ENCODE results near the gene MED12L. TPM values are rescaled to one million over a fixed set of nuclear protein-coding genes. Genes with fewer than 3 reads are reported as not detected.
"Not testable (repeated sequence)": the region's sequence is repeated elsewhere in the genome, so short reads cannot be mapped to it uniquely, and the experiment has no call there.

Gene MED12L
- total RNA-seq, 4 donors from 2014 or later, result 0.08 to 1.5 (median 0.19) TPM

DNA sequence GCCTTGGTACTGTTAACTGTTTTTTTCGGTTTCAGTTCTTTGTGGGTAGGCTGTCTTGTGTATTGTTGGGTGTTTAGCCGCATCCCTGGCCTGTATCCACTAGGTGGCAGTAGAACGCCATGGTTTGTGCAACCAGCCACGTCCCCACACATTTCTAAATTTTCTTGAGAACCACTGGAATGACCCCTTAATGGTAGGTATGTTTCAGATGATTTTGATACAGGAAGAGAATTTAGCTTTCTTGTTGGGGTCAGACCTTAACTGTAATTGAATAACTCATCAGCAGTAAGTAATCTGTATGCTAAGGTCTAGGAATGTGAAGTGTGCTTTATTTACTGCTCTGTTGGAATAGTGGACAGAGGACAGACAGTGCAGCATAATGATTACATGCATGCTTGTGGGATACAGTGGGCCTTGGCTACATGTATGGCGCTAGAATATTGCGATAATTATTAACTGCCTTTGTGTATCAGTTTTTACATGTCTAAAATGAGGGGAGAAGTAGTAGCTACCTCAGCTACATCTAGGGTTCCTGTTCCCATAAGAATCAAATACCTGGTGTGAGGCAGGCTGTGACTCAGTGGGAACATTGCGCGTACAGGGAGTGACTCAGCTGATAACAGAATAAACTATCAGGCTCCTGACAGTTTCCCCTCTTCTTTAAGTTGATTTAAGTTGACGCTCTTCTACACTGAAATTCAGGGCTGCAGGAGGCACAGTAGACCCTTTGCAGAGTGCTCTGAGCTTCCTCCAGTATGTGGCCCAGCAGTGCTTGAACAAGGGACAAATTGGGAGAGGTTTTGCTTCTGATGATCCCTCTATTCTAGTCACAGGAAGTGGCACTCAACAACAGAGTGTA is 142.6 kb downstream of the MED12L start:
- Histone ChIP-seq H3K27ac (peak overlapping the region in 3 of 4 donors; percentile 48 to 74 (median 71)), H3K4me3 (peak overlapping the region in 1 of 4 donors; percentile 25), H3K27me3 (no peaks in the 10 kb centered on the region), H3K4me1 (peaks cover 14 to 45% (median 15%) of the 10 kb centered on the region in 3 donors), H3K9me3 (no peaks in the 10 kb centered on the region), H3K36me3 (no peaks in the 10 kb centered on the region)
- TF ChIP-seq, protein P1, sequence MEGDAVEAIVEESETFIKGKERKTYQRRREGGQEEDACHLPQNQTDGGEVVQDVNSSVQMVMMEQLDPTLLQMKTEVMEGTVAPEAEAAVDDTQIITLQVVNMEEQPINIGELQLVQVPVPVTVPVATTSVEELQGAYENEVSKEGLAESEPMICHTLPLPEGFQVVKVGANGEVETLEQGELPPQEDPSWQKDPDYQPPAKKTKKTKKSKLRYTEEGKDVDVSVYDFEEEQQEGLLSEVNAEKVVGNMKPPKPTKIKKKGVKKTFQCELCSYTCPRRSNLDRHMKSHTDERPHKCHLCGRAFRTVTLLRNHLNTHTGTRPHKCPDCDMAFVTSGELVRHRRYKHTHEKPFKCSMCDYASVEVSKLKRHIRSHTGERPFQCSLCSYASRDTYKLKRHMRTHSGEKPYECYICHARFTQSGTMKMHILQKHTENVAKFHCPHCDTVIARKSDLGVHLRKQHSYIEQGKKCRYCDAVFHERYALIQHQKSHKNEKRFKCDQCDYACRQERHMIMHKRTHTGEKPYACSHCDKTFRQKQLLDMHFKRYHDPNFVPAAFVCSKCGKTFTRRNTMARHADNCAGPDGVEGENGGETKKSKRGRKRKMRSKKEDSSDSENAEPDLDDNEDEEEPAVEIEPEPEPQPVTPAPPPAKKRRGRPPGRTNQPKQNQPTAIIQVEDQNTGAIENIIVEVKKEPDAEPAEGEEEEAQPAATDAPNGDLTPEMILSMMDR (IDR thresholded peaks at IDR 0.05), result peak; percentile 74 to 92 (median 86)
- TF ChIP-seq POLR2A (IDR thresholded peaks at IDR 0.05), result no peak
- no peak for DNase-seq
- 31 to 33% methylated on average over 9 of the region's 9 CpGs for WGBS, 2 donors
- intact Hi-C loops (cut with DNase I), result loop anchor here (5.0 kb wide), 1 partner anchor 54 kb away; no protein-coding TSS in a partner anchor

DNA sequence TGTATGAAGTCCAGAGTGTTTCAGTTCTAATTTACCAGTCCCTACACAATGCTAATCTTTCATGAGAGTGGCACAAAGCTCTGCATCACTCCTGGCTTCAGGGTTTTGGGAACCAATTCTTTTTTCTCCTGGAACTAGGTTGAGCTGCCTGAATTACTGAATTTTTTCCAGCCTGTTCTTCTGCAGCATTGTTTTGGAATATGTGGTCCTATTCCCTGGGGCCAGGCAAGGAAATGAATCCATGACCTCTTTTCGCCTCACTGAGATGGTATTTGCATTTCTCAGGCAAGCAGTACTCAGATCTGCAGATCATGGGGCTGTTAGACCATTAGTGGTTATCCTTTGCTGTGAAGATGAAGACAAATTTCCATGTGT is 143.2 kb downstream of the MED12L start:
- no peak for DNase-seq
- Histone ChIP-seq H3K27me3 (no peaks in the 10 kb centered on the region), H3K27ac (peak overlapping the region in 3 of 4 donors; percentile 48 to 74 (median 71)), H3K9me3 (no peaks in the 10 kb centered on the region), H3K4me1 (peaks cover 14 to 45% (median 15%) of the 10 kb centered on the region in 3 donors), H3K4me3 (no peak overlapping the region), H3K36me3 (no peaks in the 10 kb centered on the region)
- TF ChIP-seq, protein P1 (IDR thresholded peaks at IDR 0.05), result no peak
- TF ChIP-seq POLR2A (IDR thresholded peaks at IDR 0.05), result no peak
- WGBS, 2 donors, result 33 to 77% methylated on average over 1 of the region's 1 CpG
- intact Hi-C loops (cut with DNase I), result loop anchor here (5.0 kb wide), 1 partner anchor 54 kb away; no protein-coding TSS in a partner anchor

DNA sequence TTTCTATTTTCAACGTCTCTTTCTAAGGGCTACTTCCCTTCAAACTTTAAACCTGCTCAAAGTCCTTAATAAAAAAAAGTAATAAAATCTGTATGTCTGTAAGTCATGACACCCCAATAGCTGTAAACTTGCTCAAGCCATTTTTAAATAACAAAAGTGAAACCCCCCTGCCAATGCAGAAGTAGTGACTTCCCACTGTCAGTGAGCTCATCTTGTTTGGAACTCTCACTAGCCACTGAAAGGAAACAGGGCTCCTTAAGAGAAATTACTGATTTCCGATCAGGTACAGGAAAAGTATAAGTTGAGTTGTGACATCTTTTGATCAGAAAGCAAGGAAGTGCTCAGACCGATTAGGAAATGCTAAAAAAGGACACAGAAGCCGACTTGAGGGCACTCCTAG is 145.2 kb downstream of the MED12L start:
- no peak for TF ChIP-seq POLR2A (IDR thresholded peaks at IDR 0.05)
- TF ChIP-seq, protein P1 (IDR thresholded peaks at IDR 0.05), result no peak
- Histone ChIP-seq H3K4me1 (peaks cover 14 to 45% (median 15%) of the 10 kb centered on the region in 3 donors), H3K4me3 (no peak overlapping the region), H3K27ac (peak overlapping the region in 2 of 4 donors; percentile 23 to 49), H3K36me3 (no peaks in the 10 kb centered on the region), H3K27me3 (no peaks in the 10 kb centered on the region), H3K9me3 (no peaks in the 10 kb centered on the region)
- WGBS, 2 donors, result 20 to 33% methylated on average over 4 of the region's 4 CpGs
- intact Hi-C loops (cut with DNase I), result no loop called here
- DNase-seq, result no peak

DNA sequence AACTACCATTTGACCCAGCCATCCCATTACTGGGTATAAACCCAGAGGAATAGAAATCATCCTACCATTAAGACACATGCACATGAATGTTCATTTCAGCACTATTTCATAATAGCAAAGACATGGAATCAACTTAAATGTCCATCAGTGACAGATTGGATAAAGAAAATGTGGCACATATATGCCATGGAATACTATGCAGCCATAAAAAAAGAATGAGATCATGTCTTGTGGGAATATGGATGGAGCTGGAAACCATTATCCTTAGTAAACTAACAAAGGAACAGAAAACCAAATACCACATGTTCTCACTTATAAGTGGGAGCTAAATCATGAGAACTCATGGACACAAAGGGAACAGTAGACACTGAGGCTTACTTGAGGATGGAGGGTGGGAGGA is 146.9 kb downstream of the MED12L start:
- H3K4me1 ChIP-seq, result peaks cover 9 to 30% (median 11%) of the 10 kb centered on the region in 3 donors
- H3K36me3 ChIP-seq; H3K27me3 ChIP-seq; DNase-seq; H3K9me3 ChIP-seq; intact Hi-C loops (cut with DNase I); H3K27ac ChIP-seq; H3K4me3 ChIP-seq: not testable (repeated sequence)

DNA sequence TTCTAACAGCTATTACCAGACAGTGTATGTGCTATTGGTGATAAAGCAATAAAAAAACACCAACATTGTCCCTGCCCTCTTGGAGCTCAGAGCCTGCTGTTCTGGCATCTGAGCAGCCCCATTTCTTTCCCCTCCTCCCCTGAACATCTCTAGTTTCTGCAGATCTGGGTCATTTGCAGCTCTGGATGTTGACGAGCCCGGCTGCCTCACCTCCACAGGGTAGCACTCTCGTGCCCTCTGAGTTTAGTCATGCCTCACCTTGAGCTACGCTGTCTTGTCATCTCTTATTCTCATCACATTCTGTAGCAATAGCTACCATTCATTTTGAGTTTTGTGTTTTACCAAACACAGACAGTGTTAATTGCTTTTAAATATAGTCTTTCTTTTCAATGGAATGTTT is 147.5 kb downstream of the MED12L start:
- no peaks in the 10 kb centered on the region for H3K27me3 ChIP-seq
- 76 to 85% methylated on average over 4 of the region's 4 CpGs for WGBS, 2 donors
- no peak for TF ChIP-seq POLR2A (IDR thresholded peaks at IDR 0.05)
- TF ChIP-seq, protein P1 (IDR thresholded peaks at IDR 0.05), result no peak
- H3K4me1 ChIP-seq, result peaks cover 7 to 24% (median 7%) of the 10 kb centered on the region in 3 donors
- intact Hi-C loops (cut with DNase I), result no loop called here
- no peaks in the 10 kb centered on the region for H3K36me3 ChIP-seq
- H3K27ac ChIP-seq, result no peak overlapping the region
- no peaks in the 10 kb centered on the region for H3K9me3 ChIP-seq
- no peak for DNase-seq
- no peak overlapping the region for H3K4me3 ChIP-seq

Measured in esophagus squamous epithelium (tissue), 5 donors.